ENCODE data around the gene KAZN.

KAZN gene

DNA sequence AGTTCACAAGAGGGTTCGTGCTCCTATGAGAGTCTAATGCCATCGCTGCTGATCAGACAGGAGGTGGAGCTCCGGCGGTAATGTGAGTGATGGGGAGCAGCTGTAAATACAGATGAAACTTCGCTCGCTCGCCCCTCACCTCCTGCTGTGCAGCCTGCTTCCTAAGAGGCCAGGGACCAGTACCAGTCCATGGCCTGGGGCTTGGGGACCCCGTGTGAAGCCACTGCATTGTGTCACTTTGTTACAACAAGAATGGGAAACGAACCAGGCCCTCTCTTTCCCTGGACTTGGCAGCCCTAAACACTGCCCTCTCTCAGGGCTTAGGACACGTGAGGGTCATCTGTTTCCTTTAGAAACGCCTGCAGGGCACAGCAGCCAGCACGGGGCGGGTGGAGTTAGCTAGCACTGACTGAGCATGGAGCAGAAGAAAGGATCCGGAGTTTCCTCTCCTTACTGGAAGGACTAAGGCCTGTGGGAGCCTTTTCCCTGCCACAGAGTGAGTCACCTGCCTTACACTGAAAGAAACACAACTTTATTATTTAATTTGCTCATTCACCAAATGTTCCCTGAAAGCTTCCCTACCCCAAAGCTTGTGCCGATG, 369.9 kb downstream of the KAZN start:
- DNase-seq = no peak

DNA sequence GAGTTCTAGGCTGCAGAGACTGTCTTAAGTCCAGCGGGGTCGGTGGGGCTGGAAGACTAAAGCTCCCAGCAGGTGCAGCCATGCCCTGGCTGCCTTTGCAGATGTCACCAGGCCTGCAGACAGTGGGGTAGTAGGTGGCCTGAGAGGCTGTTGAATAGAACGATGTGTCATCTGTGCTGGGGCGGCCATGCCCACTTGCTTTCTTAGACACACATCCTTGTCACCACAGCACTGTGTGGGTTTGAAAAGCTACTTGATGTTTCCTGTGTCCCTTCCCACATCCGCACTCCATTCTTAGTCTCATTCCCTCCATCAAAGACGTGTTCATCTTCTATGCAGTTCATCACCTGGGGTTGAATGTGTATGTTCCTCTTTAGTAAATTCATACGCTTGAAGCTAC, 370.5 kb downstream of the KAZN start:
- no peak for DNase-seq

DNA sequence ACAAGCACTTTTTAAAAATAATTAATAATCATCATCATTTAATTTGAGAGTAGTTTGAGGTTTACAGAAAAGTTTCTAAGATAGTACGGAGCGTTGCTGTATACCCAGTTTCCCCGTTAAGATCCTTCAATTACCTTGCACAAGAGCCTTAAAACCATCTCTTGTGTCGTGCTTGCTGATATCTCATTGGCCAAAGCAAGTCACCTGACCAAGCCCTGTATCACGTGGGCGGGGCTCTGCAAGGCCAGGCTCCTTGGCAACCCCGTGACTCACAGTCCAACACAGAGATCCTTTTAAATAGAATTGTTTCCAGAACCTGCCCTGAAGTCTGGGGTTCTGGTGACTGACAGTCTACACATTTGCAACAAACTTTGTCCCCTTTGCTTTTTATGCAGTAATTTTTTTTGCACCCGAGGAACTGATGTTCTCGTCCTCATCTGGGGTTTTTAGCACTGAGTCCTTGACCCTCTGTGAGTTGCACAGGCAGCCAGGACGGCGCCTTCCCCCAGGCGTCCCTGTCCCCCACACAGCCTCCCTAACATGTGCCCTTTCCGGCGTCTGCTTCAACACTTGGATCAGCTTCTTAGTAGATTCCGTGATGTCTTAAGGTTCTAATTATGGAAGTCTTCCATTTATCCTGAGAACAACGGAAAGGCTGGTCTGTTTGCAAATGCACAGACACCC, 371.8 kb downstream of the KAZN start:
- no peak for DNase-seq

DNA sequence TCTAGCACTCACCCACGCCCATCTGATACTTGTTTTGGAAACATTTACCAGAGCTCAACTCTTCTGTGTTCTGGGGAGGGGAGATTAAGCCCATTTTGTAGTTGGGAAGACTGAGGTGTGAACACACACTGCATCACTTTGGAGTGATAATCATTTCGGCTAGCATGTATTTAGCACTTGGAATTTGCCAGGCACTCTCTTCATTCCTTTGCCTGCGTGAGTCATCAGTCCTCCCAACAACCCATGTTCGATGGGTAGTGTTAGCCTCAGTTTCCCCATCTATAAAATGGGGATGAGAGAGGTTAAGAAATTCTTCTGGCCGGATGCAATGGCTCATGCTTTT, 372.3 kb downstream of the KAZN start:
- no peak for DNase-seq

DNA sequence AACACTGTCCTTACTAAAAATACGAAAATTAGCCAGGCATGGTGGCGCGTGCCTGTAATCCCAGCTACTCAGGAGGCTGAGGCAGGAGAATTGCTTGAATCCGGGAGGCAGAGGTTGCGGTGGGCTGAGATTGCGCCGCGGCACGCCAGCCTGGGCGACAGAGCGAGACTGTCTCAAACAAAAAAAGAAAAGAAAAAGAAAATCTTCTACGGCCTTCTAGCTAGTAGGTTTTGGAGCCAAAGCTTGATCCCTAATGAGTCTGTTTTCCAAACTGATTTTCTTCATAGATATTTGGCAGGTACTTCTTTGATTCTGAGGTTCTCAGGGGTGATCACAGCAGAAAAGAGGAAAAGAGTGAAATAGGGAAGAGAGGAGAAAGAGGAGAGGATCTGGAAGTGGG, 372.7 kb downstream of the KAZN start:
- DNase-seq = no peak

DNA sequence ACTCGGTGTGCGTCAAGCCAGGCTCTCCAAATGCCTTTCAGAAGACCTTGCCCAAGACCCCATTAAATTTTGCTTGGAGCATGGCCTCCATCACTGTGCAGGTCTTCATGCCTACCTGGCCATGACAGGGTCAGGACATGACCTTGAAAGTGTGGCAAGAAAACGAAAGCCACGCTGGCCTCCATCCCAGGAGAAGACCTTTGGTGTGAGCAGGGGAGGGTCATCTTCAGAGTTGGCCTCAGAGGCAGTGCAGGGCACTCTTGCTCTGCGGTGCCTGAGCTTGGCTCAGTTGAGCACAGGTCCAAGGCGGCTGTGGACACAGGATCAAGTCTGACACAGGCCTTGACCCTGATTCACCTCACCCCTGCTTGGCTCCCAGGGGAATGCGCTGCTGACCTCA, 373.6 kb downstream of the KAZN start:
- no peak for DNase-seq

DNA sequence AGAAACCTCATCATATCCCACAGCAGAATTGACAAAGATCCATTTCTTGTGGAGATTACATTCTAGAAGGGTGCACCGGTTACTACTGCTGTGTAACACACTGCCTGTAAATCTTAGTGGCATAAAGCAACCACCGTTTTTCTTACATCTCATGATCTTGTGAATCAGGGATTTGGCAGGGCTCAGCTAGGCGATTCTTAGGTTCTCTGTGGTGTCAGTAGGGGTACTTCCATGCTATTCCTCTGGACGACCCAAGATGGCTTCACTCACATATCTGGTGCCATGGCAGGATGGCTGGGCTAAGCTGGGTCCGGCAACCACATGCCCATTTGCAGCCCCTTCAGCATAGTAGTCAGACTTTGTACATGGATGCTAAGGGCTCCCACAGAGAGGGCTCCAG, 375.3 kb downstream of the KAZN start:
- DNase-seq = no peak

DNA sequence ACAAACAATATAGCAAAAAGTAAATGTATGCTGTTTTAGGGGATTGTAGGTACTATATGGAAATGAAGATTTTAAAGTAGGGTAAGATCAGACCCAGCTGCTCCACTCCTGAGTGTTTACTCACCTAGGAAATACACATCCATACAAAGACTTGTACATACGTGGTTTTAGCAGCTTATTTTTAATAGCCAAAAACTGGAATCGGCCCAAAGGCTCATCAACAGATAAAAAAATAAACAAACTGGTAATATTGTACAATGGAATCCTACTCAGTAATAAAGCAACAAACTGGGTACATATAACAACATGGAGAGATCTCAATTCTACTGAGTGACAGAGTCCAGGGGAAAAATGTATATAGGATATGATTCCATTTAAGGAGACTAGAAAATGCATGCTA, 375.9 kb downstream of the KAZN start:
- no peak for DNase-seq

DNA sequence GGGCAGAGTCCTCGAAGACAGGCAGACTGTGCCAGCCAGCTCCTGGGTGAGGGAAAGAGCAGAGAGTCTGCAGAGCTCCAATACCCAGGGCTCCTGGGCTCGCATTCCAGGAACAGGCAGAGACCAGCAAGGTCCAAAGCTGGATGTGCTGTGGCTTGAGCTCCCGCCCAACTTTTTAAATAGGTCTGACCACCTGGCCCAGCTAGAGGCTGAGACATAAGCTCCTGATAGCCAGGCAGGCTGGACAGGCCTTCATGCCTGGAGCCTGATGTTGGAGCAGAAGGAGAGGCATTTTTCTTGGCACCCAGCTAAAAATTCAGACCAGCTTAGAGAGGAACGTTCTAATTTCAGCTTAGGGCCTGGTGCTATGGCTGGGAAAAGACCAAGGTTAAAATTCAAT, 376.6 kb downstream of the KAZN start:
- no peak for DNase-seq

DNA sequence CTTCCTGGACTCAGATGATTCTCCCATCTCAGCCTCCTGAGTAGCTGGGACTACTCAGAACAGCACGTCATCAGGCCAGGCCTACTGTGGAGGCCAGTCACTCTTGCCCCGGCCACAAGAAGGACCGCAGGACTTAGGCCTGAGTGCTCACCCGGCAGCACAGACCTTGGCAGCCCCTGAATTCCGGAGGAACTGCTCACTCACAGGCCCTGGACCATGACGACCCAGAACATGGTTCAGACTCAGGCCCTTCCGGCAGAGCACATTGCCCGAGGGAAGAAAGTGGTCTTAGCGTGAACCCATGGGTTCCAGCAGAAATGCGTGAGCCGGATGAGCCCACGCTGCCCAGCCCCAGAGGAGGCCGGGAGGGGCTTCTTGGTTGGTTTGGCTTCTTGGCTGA, 377.8 kb downstream of the KAZN start:
- DNase-seq = no peak

DNA sequence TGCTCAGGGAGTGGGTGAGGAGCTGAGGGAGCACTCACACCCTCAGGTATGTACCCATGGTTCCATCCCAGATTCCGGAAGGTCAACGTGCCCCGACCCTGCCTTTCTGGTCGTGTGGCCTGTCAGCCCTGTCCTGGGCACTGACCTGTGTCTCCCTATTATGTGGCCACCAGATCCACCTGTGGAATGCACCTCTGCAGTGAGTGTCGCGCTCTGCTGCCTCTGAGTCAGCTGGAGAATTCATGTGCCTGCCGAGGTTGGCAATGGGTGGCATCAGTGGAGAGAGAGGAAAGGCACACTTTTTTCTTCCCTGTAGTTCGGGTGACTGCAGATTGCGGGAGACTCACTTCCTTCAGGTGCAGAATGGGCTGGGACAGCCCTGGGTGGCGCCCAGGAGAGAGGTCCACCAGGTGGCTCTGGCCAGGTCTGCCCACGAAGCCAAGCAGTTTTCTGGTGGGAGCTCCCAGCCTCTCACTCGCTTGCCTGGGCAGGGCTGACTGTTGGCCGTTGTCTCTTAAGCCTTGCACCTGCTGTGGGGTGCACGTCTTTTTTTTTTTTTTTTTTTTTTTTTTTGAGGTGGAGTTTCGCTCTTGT, 378.9 kb downstream of the KAZN start:
- DNase-seq = no peak

DNA sequence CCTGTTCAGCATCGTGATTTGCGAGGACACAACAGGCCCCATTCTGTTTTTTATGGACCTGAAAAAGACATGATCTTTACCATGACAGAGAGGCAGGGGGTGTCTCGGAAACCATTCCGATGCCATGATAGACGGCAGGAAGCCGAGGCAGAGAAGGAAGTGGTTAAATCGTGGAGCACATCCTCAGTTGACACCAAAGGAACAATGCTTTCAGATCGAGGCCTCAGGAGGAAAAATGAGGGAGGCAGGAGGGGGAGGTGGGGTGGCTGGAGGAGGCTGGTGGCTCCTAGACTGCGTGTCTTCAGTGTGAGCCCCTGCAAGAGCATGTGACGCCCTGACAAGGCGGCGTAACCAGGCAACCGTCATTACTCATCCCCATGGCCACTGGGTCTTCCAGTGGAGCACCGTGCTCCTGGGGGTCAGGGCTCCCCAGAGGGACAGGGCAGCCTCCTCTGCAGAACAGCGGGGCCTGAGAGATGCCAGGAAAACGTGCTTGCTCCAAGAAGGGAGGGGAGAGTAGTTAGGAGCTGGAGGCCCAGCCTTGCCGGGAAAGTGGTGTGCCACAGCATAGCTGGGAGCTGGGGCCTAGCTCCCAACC, 382.2 kb downstream of the KAZN start:
- DNase-seq = no peak

DNA sequence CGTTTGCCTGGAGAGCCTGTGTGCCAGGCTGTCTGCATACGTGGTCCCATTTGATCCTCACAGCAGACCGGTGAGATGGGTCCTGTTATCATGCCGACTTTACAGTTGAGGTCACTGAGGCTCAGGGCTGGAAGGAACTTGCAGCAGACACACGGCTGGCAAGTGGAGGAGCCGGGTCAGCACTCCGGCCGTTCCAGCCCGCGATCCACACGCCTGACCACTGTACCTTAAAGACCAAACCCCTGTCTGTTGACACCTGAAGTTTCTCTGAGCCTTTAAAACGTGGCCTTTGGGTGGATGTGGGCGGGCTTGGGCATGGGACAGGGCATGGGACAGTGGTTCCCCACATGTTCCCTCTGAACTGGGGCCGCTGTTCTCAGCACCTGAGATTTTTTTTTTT, 383.5 kb downstream of the KAZN start:
- DNase-seq = no peak

DNA sequence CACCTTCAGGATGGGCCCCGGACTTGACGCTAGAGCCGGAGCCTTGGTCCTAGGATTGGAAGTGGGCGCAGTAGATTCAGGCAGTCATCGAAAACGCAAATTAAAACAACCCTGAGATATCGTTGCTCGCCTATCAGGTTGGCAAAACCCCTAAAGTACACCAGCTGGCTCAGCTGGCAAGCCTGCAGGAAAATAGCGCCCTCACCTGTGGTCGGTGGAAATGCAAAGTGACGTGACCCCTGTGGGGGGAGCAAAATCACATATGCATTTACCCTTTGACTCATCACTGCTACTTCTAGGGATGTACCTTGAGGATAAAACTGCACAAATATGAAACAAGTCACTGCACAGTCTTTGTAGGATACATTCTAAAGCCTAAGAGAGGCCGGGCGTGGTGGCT, 384.8 kb downstream of the KAZN start:
- no peak for DNase-seq

DNA sequence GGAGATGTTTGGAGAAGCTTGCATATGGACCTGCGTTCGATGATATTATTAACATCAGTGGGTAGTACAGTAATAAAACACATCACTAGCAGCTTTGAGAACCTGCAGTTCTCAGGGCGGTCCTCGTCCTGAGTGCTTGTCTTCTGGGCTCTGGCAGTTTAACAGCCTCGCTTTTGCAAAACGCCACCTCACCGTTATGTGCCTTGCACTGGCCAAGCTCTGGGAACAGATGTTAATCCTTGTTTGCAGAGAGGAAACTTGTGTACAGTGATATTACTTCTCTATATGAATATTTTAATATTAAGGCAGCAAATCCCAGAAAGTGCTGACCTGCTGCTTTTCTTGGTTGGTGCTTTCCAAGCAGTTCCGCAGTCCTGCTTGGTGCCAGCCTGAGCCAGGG, 387.7 kb downstream of the KAZN start:
- no peak for DNase-seq

DNA sequence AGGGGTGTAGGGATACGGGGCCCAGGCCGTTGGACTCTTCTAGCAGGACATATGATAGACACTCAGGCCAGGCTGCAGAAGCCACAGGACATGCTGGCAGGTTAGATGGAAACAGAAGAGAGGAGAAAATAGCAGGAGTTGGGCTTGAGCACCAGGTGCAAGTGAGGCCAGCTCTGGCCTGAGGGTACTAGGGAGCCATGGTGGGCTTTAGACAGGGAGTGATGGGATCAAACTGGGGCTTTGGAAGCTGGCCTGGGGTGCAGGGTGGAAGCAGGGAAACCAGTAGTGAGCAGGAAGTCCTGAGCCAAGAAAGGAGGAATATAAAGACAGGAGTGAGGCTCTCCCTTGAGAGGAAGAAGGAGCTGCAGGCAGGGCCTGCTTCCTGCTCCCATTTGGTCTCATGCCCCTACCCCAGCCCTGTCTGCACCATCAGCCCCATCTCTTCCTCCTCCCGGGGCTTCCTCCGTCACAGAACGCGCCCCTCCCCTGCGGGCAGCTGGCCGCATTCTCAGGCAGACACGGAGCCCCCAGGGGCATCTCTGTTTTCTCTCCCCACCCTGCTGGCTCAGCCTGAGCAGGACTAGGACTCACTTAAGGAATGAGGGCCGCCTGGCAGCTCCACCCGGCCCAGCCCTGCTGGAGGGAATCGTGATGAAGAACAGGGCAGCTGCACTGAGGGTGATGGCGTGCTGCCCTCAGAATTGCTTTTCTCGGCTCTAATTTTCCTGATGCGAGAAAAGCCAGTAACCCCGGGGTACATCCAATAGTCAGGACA, 389.5 kb downstream of the KAZN start:
- no peak for DNase-seq

DNA sequence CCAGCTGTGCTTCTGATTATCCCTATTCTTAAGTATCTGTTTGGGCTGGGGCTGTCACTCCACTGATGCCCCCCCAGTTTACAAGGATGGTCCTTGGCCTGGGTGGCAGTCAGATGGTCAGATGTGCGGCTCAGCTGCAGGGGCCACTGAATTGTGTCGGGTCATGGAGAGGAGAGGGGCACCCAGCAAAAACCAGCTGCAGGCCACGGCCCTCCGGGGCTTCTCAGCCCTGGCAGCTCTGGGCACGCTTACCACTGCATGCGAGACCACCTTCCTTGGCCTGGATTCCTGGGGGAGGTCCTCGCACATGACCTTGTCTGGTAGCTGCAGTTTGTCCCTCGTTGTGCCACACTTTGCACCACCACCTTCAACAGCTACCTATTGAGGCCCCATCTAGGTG, 390.2 kb downstream of the KAZN start:
- no peak for DNase-seq

DNA sequence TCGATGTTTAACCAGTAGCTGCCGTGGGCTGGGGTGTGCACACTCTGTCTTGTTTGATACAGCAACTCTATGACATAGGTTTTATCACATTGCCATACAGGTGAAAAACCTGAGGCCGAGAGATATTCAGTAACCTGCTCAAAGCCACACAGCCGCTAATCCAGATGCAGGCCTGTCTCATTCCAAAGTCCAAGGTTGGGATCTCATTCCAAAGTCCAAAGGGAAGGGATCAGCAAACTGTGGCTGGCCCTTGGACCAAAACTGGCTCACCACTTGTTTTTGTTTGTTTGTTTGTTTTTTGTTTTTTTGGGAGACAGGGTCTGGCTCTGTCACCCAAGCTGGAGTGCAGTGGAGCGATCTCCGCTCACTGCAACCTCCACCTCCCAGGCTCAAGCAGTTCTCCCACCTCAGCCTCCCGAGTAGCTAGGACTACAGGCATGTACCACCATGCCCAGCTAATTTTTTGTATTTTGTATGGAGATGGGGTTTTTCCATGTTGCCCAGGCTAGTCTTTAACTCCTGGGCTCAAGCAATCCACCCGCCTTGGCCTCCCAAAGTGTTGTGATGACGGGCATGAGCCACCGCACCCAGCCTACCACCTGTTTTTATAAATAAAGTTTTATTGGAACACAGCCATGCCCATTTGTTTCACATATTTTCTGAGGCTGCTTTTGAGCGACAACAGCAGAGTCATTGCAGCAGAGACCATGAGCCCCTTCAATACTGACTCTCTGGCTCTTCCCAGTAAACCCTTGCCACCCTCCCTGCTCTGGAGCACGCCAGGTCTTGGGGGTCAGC, 391.6 kb downstream of the KAZN start:
- DNase-seq = no peak

DNA sequence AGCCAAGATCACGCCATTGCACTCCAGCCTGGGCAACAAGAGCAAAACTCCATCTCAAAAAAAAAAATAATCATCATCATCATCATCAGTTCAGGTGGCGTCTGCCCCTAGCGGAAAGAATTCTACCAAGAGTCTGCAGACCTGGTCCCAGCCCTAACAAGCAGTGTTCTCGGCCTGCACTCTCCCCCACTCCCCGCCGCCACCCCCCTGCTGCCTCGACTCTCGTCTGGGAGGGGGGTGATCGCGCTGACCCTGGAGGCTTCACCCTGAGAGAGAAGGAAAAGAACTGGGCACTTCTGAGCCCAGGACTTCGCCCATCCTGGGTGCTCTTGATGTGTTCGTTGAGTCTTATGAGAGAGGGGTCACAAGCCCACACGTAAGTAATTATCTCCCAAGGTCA, 394.9 kb downstream of the KAZN start:
- DNase-seq = no peak

DNA sequence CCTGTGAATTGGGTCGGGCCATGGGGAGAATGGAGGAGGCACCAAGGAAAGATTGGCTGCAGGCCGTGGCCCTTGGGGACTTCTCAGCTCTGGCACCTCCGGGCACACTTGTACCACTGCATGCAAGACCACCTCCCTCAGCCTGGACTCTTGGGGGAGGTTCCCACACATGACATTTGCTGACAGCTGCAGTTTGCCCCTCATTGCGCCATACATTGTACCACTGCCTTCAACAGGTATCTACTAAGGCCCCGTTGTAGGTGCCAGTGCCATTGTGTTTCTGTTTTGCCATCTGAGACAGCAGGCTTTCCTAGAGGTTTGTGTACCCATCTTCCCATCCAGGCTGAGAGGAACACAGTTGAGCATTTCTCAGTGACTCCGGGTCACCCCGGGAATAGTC, 395.7 kb downstream of the KAZN start:
- DNase-seq = no peak

DNA sequence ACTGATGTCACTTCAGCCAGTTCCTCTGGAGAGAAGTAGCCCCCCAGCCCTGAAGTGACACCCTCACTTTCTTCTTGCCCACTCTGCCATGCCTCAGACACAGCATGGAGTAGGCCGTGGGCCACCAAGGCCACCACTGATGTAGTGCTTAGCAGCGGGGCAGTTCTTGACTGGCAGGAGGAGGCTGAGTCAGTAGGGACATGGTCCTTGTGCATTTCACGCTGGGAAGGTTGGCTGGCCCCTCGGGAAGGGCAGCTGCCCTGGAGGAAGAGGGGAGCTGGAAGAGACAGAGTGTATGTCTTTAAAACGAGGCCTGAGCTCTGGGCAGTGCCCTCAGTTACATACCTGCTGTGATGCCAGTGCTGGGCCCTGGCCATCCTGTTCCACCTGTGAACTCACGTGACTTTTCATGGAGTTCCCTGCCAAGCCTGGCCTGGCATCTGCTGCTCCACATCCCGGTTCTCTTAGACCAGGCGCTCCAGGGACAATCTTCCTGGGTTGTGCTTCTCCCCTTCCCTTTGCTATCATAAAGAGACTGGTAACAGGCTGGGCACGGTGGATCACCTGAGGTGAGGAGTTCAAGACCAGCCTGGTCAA, 396.5 kb downstream of the KAZN start:
- DNase-seq = no peak

All from Kasumi-1 (cell line).